ENCODE measurements around the gene PPIG.

DNA sequence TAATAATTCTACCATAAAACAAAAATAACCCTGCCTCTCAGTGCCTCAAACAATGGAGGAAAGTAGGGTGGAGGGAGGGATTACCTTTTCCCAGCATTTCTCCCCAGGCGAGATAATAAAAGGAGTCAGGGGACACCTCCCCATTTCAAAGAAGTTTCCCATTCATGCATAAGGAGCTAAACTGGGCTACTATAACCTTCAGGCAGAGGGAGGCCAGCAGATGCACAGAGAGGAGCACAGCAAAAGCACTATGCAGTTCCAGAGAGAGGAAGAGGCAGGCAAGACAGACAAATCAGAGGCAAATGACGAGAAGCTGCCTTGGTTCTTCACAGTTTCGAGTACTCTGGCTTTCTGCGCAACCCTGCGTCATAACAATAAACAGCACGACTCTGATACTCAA, 92.7 kb downstream of the PPIG start:
- TF ChIP-seq CTCF (IDR thresholded peaks at IDR 0.05) (no peak), POLR2A (IDR thresholded peaks at IDR 0.05) (no peak)
